WTC11 (cell line): ENCODE data around the gene CAMTA1. TPM values are rescaled to one million over a fixed set of nuclear protein-coding genes. Genes with fewer than 3 reads are reported as not detected.

Experiments used
- ATAC-seq: fragments of 200-7000 bp; cut with Tn5 transposase; 2 replicates; pipeline ENCODE4 v1.10.0; 2021; ENCODE audit warnings: mild to moderate bottlenecking, moderate library complexity
- CTCF ChIA-PET: fragments of 300-600 bp; sonication (Branson Sonifier 250); formaldehyde crosslinking; loops from one replicate; lab custom pipeline; 2021; ENCODE audit warnings: antibody characterized with exemption; lab: Charles Lee
- POLR2A ChIA-PET: fragments of 350-600 bp; sonication (Branson Sonifier 250); formaldehyde crosslinking; loops from one replicate; lab custom pipeline; 2021; ENCODE audit warnings: antibody characterized with exemption; lab: Charles Lee
- DNase-seq: peaks from one replicate; pipeline ENCODE4 v3.0.0; 2021; ENCODE audit warnings: low spot score
- H3K27ac Mint-ChIP-seq: 2 replicates; pipeline ENCODE4 v1.8.0; 2021; ENCODE audit warnings: mixed read lengths
- H3K27me3 Mint-ChIP-seq: 2 replicates; pipeline ENCODE4 v1.8.0; 2021; ENCODE audit warnings: low read depth, mild to moderate bottlenecking, moderate library complexity, mixed read lengths
- H3K36me3 Mint-ChIP-seq: 2 replicates; pipeline ENCODE4 v1.8.0; 2021; ENCODE audit warnings: mixed read lengths
- H3K4me1 Mint-ChIP-seq: 2 replicates; pipeline ENCODE4 v1.8.0; 2022; ENCODE audit warnings: mixed read lengths
- H3K4me3 Mint-ChIP-seq: 2 replicates; pipeline ENCODE4 v1.8.0; 2021; ENCODE audit warnings: mild to moderate bottlenecking, moderate library complexity, mixed read lengths
- H3K9me3 Mint-ChIP-seq: 2 replicates; pipeline ENCODE4 v1.8.0; 2021; ENCODE audit warnings: mixed read lengths
- CBFB ChIP-seq: sonication (generic); formaldehyde crosslinking; IDR thresholded peaks from 2 replicates; pipeline ENCODE4 v1.8.1; 2022; ENCODE audit warnings: mild to moderate bottlenecking, low read depth, missing genetic modification reagents
- CDX4 ChIP-seq: fragments of 250-450 bp; sonication (Bioruptor Pico); IDR thresholded peaks from 2 replicates; pipeline ENCODE4 v1.9.0; 2021; ENCODE audit warnings: moderate library complexity, mild to moderate bottlenecking, inconsistent platforms, borderline replicate concordance
- CREM ChIP-seq: sonication (generic); formaldehyde crosslinking; IDR thresholded peaks from 2 replicates; pipeline ENCODE4 v1.8.1; 2022; ENCODE audit warnings: mild to moderate bottlenecking, missing genetic modification reagents, moderate library complexity
- E2F1 ChIP-seq: sonication (generic); formaldehyde crosslinking; IDR thresholded peaks from 2 replicates; pipeline ENCODE4 v1.8.0; 2022; ENCODE audit warnings: mild to moderate bottlenecking, missing genetic modification reagents
- ELF4 ChIP-seq: sonication (generic); formaldehyde crosslinking; IDR thresholded peaks from 2 replicates; pipeline ENCODE4 v1.8.1; 2022; ENCODE audit warnings: low read depth, mild to moderate bottlenecking, moderate library complexity, missing genetic modification reagents
- HMGXB4 ChIP-seq: sonication (generic); formaldehyde crosslinking; IDR thresholded peaks from 2 replicates; pipeline ENCODE4 v1.8.1; 2023; ENCODE audit warnings: mild to moderate bottlenecking, moderate library complexity, missing genetic modification reagents
- JAZF1 ChIP-seq: fragments of 250-450 bp; sonication (Bioruptor Pico); IDR thresholded peaks from 2 replicates; pipeline ENCODE4 v1.9.0; 2021; ENCODE audit warnings: moderate library complexity, mild to moderate bottlenecking, inconsistent platforms
- JUN ChIP-seq: sonication (generic); formaldehyde crosslinking; IDR thresholded peaks from 2 replicates; pipeline ENCODE4 v1.8.0; 2023; ENCODE audit warnings: mild to moderate bottlenecking, missing genetic modification reagents
- NFE2L1 ChIP-seq: sonication (generic); formaldehyde crosslinking; IDR thresholded peaks from 2 replicates; pipeline ENCODE4 v1.8.1; 2023; ENCODE audit warnings: missing genetic modification reagents
- NR1H2 ChIP-seq: sonication (generic); formaldehyde crosslinking; IDR thresholded peaks from 2 replicates; pipeline ENCODE4 v1.9.0; 2021; ENCODE audit warnings: mild to moderate bottlenecking, moderate library complexity, missing genetic modification reagents
- PRDM15 ChIP-seq: sonication (generic); formaldehyde crosslinking; IDR thresholded peaks from 2 replicates; pipeline ENCODE4 v1.8.0; 2022; ENCODE audit warnings: missing genetic modification reagents
- PRRX2 ChIP-seq: fragments of 250-450 bp; sonication (Bioruptor Pico); IDR thresholded peaks from 2 replicates; pipeline ENCODE4 v1.8.0; 2021; ENCODE audit warnings: mild to moderate bottlenecking
- USF1 ChIP-seq: sonication (generic); formaldehyde crosslinking; IDR thresholded peaks from 2 replicates; pipeline ENCODE4 v1.8.0; 2022; ENCODE audit warnings: mild to moderate bottlenecking, missing genetic modification reagents
- ZBTB43 ChIP-seq: sonication (generic); formaldehyde crosslinking; IDR thresholded peaks from 2 replicates; pipeline ENCODE4 v1.8.1; 2023; ENCODE audit warnings: mild to moderate bottlenecking, missing genetic modification reagents
- ZMAT4 ChIP-seq: fragments of 250-450 bp; sonication (Bioruptor Pico); IDR thresholded peaks from 2 replicates; pipeline ENCODE4 v1.9.0; 2021; ENCODE audit warnings: mild to moderate bottlenecking
- ZSCAN18 ChIP-seq: fragments of 250-450 bp; sonication (Bioruptor Pico); IDR thresholded peaks from 2 replicates; pipeline ENCODE4 v2.1.2; 2022; ENCODE audit warnings: mild to moderate bottlenecking, moderate library complexity
- total RNA-seq: library from RNA; stranded (reverse); gene quantifications from 3 replicates; pipeline ENCODE4 v1.2.3, GENCODE V29; 2021

CAMTA1 gene
- total RNA-seq, 1 experiment from 2014 or later, result 86.4 TPM

- Mint-ChIP-seq H3K27me3 (no peaks in the 10 kb centered on the region), H3K9me3 (peaks cover 27% of the 10 kb centered on the region), H3K4me3 (no peak overlapping the region), H3K36me3 (peaks cover 40% of the 10 kb centered on the region), H3K4me1 (peaks cover 7% of the 10 kb centered on the region; the same call in 1 of the 2 replicates), H3K27ac (no peak overlapping the region)
- DNase-seq (no peak), ATAC-seq (no peak)
- CTCF ChIA-PET, result no interaction called here
- TF ChIP-seq USF1 (CRISPR knock-in tag), result no peak
- no peak for TF ChIP-seq CBFB
- no peak for TF ChIP-seq CDX4 (CRISPR knock-in tag)
- no peak for TF ChIP-seq E2F1
- TF ChIP-seq ZBTB43 (CRISPR knock-in tag), result no peak
- no peak for TF ChIP-seq PRDM15
- no peak for TF ChIP-seq ZMAT4
- TF ChIP-seq NFE2L1 (CRISPR knock-in tag), result no peak
- no peak for TF ChIP-seq JUN (CRISPR knock-in tag)
- TF ChIP-seq NR1H2 (CRISPR knock-in tag), result no peak
- TF ChIP-seq PRRX2, result no peak
- POLR2A ChIA-PET, result no interaction called here
These were observed 63.6 kb downstream of the CAMTA1 start for GRCh38 chr1:6848816-6849215.

- no peaks in the 10 kb centered on the region for H3K27me3 Mint-ChIP-seq
- ChIA-PET POLR2A (no interaction called here), CTCF (no interaction called here)
- peaks cover 42% of the 10 kb centered on the region for H3K36me3 Mint-ChIP-seq
- DNase-seq (no peak), ATAC-seq (no peak)
- no peak for TF ChIP-seq ELF4 (CRISPR knock-in tag)
- no peak for TF ChIP-seq ZSCAN18 (CRISPR knock-in tag)
- TF ChIP-seq JAZF1 (CRISPR knock-in tag), result no peak
- TF ChIP-seq HMGXB4 (CRISPR knock-in tag), result no peak
- TF ChIP-seq CREM, result no peak
- no peak overlapping the region for H3K4me3 Mint-ChIP-seq
- peaks cover 7% of the 10 kb centered on the region; the same call in 1 of the 2 replicates for H3K4me1 Mint-ChIP-seq
- H3K27ac Mint-ChIP-seq, result no peak overlapping the region
- peaks cover 32% of the 10 kb centered on the region for H3K9me3 Mint-ChIP-seq
These were observed 65.3 kb downstream of the CAMTA1 start for GRCh38 chr1:6850537-6850936.
